ENCODE results near the gene APP. TPM values are rescaled to one million over a fixed set of nuclear protein-coding genes. Genes with fewer than 3 reads are reported as not detected.

The APP gene
- total RNA-seq, 3 donors from 2014 or later: 270 to 546 (median 383) TPM

- no peaks in the 10 kb centered on the region for H3K36me3 ChIP-seq
- no peak for DNase-seq (ENCODE audit: low spot score in 2 of 2)
- no peak overlapping the region for H3K4me3 ChIP-seq
- intact Hi-C loops (cut with DNase I; ENCODE audit: low total_unique reads): no loop called here
- no peak overlapping the region for H3K27ac ChIP-seq
- TF ChIP-seq CTCF (IDR thresholded peaks at IDR 0.05) (no peak), POLR2A (IDR thresholded peaks at IDR 0.05) (no peak), POLR2AphosphoS5 (IDR thresholded peaks at IDR 0.05) (no peak)
- no peaks in the 10 kb centered on the region for H3K4me1 ChIP-seq
- H3K9me3 ChIP-seq: peaks cover 0 to 6% of the 10 kb centered on the region in 2 donors
- H3K27me3 ChIP-seq: no peaks in the 10 kb centered on the region
Measured at GRCh38 chr21:25845729-25846256, 324.8 kb downstream of the APP start.

- Histone ChIP-seq H3K4me3 (no peak overlapping the region), H3K4me1 (no peaks in the 10 kb centered on the region), H3K36me3 (no peaks in the 10 kb centered on the region), H3K27me3 (no peaks in the 10 kb centered on the region), H3K9me3 (peaks cover 0 to 6% of the 10 kb centered on the region in 2 donors), H3K27ac (no peak overlapping the region)
- no peak for DNase-seq (ENCODE audit: low spot score in 2 of 2)
- intact Hi-C loops (cut with DNase I; ENCODE audit: low total_unique reads): no loop called here
- TF ChIP-seq POLR2A (IDR thresholded peaks at IDR 0.05): no peak
- no peak for TF ChIP-seq POLR2AphosphoS5 (IDR thresholded peaks at IDR 0.05)
- no peak for TF ChIP-seq CTCF (IDR thresholded peaks at IDR 0.05)
Measured at GRCh38 chr21:25842925-25843324, 327.6 kb downstream of the APP start.

GRCh38 chr21:25838809-25839208 lies 331.8 kb downstream of the APP start:
- H3K36me3 ChIP-seq: no peaks in the 10 kb centered on the region
- no peak for DNase-seq (ENCODE audit: low spot score in 2 of 2)
- H3K4me1 ChIP-seq: no peaks in the 10 kb centered on the region
- no peaks in the 10 kb centered on the region for H3K27me3 ChIP-seq
- intact Hi-C loops (cut with DNase I; ENCODE audit: low total_unique reads): no loop called here
- peaks cover 0 to 10% of the 10 kb centered on the region in 2 donors for H3K9me3 ChIP-seq
- TF ChIP-seq POLR2A (IDR thresholded peaks at IDR 0.05) (no peak), POLR2AphosphoS5 (IDR thresholded peaks at IDR 0.05) (no peak), CTCF (IDR thresholded peaks at IDR 0.05) (no peak)
- no peak overlapping the region for H3K27ac ChIP-seq
- no peak overlapping the region for H3K4me3 ChIP-seq

- DNase-seq (ENCODE audit: low spot score in 2 of 2): no peak
- Histone ChIP-seq H3K36me3 (no peaks in the 10 kb centered on the region), H3K4me1 (no peaks in the 10 kb centered on the region), H3K4me3 (no peak overlapping the region), H3K27me3 (no peaks in the 10 kb centered on the region), H3K9me3 (peaks cover 0 to 16% of the 10 kb centered on the region in 2 donors), H3K27ac (no peak overlapping the region)
- intact Hi-C loops (cut with DNase I; ENCODE audit: low total_unique reads): no loop called here
- TF ChIP-seq POLR2AphosphoS5 (IDR thresholded peaks at IDR 0.05): no peak
- no peak for TF ChIP-seq POLR2A (IDR thresholded peaks at IDR 0.05)
- TF ChIP-seq CTCF (IDR thresholded peaks at IDR 0.05): no peak
Measured at GRCh38 chr21:25837533-25838265, 332.9 kb downstream of the APP start.

- intact Hi-C loops (cut with DNase I; ENCODE audit: low total_unique reads): no loop called here
- Histone ChIP-seq H3K27me3 (no peaks in the 10 kb centered on the region), H3K9me3 (peaks cover 0 to 16% of the 10 kb centered on the region in 2 donors), H3K27ac (no peak overlapping the region), H3K4me1 (no peaks in the 10 kb centered on the region), H3K36me3 (no peaks in the 10 kb centered on the region), H3K4me3 (no peak overlapping the region)
- TF ChIP-seq CTCF (IDR thresholded peaks at IDR 0.05): no peak
- no peak for TF ChIP-seq POLR2A (IDR thresholded peaks at IDR 0.05)
- TF ChIP-seq POLR2AphosphoS5 (IDR thresholded peaks at IDR 0.05): no peak
- DNase-seq (ENCODE audit: low spot score in 2 of 2): no peak
Measured at GRCh38 chr21:25836396-25836795, 334.2 kb downstream of the APP start.

Data from breast epithelium (tissue), 4 donors.